Smooth muscle cell (in vitro differentiated cells): ENCODE data around the gene EXOC3. TPM values are rescaled to one million over a fixed set of nuclear protein-coding genes. Genes with fewer than 3 reads are reported as not detected.

ENCODE experiments used
- DNase-seq: peaks from one replicate; lab custom pipeline; 2025; ENCODE audit not compliant: unreplicated experiment; lab: John Stamatoyannopoulos, UW
- H2AFZ ChIP-seq: fragments of 200-600 bp; sonication (generic); 2 replicates; pipeline ENCODE4 v1.6.0; 2016; ENCODE audit warnings: antibody characterized with exemption, low read depth, mild to moderate bottlenecking
- H3F3A ChIP-seq: fragments of 200-600 bp; sonication (generic); 2 replicates; pipeline ENCODE4 v1.6.0; 2017; ENCODE audit warnings: antibody characterized with exemption, low read depth
- H3K27ac ChIP-seq: fragments of 200-600 bp; sonication (generic); 2 replicates; pipeline ENCODE4 v1.5.1; 2016; ENCODE audit warnings: low read depth, mild to moderate bottlenecking
- H3K27me3 ChIP-seq: fragments of 200-600 bp; sonication (generic); 2 replicates; pipeline ENCODE4 v1.6.1; 2016; ENCODE audit warnings: low read depth, mild to moderate bottlenecking
- H3K36me3 ChIP-seq: fragments of 200-600 bp; sonication (generic); 2 replicates; pipeline ENCODE4 v1.5.1; 2016; ENCODE audit warnings: low read depth
- H3K4me1 ChIP-seq: fragments of 200-600 bp; sonication (generic); 2 replicates; pipeline ENCODE4 v1.5.1; 2016; ENCODE audit warnings: low read depth
- H3K4me2 ChIP-seq: fragments of 200-600 bp; sonication (generic); 2 replicates; pipeline ENCODE4 v1.6.0; 2016; ENCODE audit warnings: mild to moderate bottlenecking
- H3K4me3 ChIP-seq: fragments of 200-600 bp; sonication (generic); 2 replicates; pipeline ENCODE4 v1.5.1; 2016; ENCODE audit warnings: mild to moderate bottlenecking
- H3K79me2 ChIP-seq: fragments of 200-600 bp; sonication (generic); 2 replicates; pipeline ENCODE4 v1.6.0; 2016; ENCODE audit warnings: low read depth, mild to moderate bottlenecking
- H3K9ac ChIP-seq: fragments of 200-600 bp; sonication (generic); 2 replicates; pipeline ENCODE4 v1.6.0; 2016; ENCODE audit warnings: low read depth
- H3K9me3 ChIP-seq: fragments of 200-600 bp; sonication (generic); replicated peaks from 2 replicates; pipeline ENCODE4 v1.5.1; 2016; ENCODE audit warnings: low read depth
- H4K20me1 ChIP-seq: fragments of 200-600 bp; sonication (generic); 2 replicates; pipeline ENCODE4 v1.6.0; 2016; ENCODE audit warnings: low read depth
- CTCF ChIP-seq: fragments of 200-600 bp; sonication (generic); IDR thresholded peaks from 2 replicates; pipeline ENCODE4 v1.5.1; 2017; ENCODE audit warnings: borderline replicate concordance, mild to moderate bottlenecking, antibody characterized with exemption; ENCODE audit not compliant: insufficient read depth, poor library complexity, severe bottlenecking
- WGBS: methylation state at CpG from one replicate; pipeline ENCODE4 v1.1.7; 2016; ENCODE audit warnings: low lambda C conversion rate; 5-methylcytosine and 5-hydroxymethylcytosine counted together
- polyA plus RNA-seq: library from polyadenylated mRNA; unstranded; fragments of >200 nt; fragmentation: Nextera tagmentation; extraction: Ambion mirVana; gene quantifications from 2 replicates; pipeline ENCODE4 v1.2.1, GENCODE V29; 2016
- total RNA-seq: library from RNA; depleted of rRNA; stranded (reverse); fragments of >200 nt; gene quantifications from 2 replicates; pipeline ENCODE4 v1.2.3, GENCODE V29; 2014

The EXOC3 gene
- total and polyA plus RNA-seq, 2 experiments from 2014 or later, result 23.6 to 30.5 TPM

- H3K9me3 ChIP-seq, result no peaks in the 10 kb centered on the region
- no peak for TF ChIP-seq CTCF
- no peak overlapping the region for H3K9ac ChIP-seq
- H3K36me3 ChIP-seq, result no peaks in the 10 kb centered on the region
- H3K27ac ChIP-seq, result no peak overlapping the region
- no peak overlapping the region for H3K4me2 ChIP-seq
- no peak for DNase-seq
- peaks cover 60% of the 10 kb centered on the region for H3K27me3 ChIP-seq
- WGBS, result 36% methylated on average over 19 of the region's 19 CpGs
- H3K4me3 ChIP-seq, result no peak overlapping the region
- H4K20me1 ChIP-seq, result no peaks in the 10 kb centered on the region
- H3F3A ChIP-seq, result no peaks in the 10 kb centered on the region
- no peaks in the 10 kb centered on the region for H3K4me1 ChIP-seq
- H3K79me2 ChIP-seq, result no peaks in the 10 kb centered on the region
- no peak overlapping the region for H2AFZ ChIP-seq
These were observed 53.1 kb downstream of the EXOC3 start for GRCh38 chr5:496028-496427.

- no peaks in the 10 kb centered on the region for H3K9me3 ChIP-seq
- no peak overlapping the region for H3K9ac ChIP-seq
- H3K4me1 ChIP-seq, result no peaks in the 10 kb centered on the region
- H2AFZ ChIP-seq, result no peak overlapping the region
- H3K27ac ChIP-seq, result no peak overlapping the region
- no peaks in the 10 kb centered on the region for H3K36me3 ChIP-seq
- no peaks in the 10 kb centered on the region for H3F3A ChIP-seq
- H3K27me3 ChIP-seq, result peaks cover 60% of the 10 kb centered on the region
- H3K79me2 ChIP-seq, result no peaks in the 10 kb centered on the region
- WGBS, result 82% methylated on average over 22 of the region's 22 CpGs
- no peak overlapping the region for H3K4me3 ChIP-seq
- DNase-seq, result no peak
- no peak for TF ChIP-seq CTCF
- H4K20me1 ChIP-seq, result no peaks in the 10 kb centered on the region
- H3K4me2 ChIP-seq, result no peak overlapping the region
These were observed 54.2 kb downstream of the EXOC3 start for GRCh38 chr5:497090-497700.

- 80% methylated on average over 35 of the region's 40 CpGs for WGBS
- Histone ChIP-seq H3K4me3 (no peak overlapping the region), H3K27me3 (peaks cover 56% of the 10 kb centered on the region), H3K27ac (no peak overlapping the region), H3K9ac (no peak overlapping the region), H2AFZ (no peak overlapping the region), H4K20me1 (no peaks in the 10 kb centered on the region), H3K4me2 (no peak overlapping the region), H3F3A (no peaks in the 10 kb centered on the region), H3K79me2 (no peaks in the 10 kb centered on the region), H3K4me1 (no peaks in the 10 kb centered on the region), H3K9me3 (no peaks in the 10 kb centered on the region), H3K36me3 (no peaks in the 10 kb centered on the region)
- DNase-seq, result no peak
- TF ChIP-seq CTCF, result no peak
These were observed 55.0 kb downstream of the EXOC3 start for GRCh38 chr5:497871-498509.
